Dermis blood vessel endothelial cell (primary cell): ENCODE measurements around the gene PRSS57. TPM values are rescaled to one million over a fixed set of nuclear protein-coding genes. Genes with fewer than 3 reads are reported as not detected.
"Not testable (repeated sequence)": the region's sequence is repeated elsewhere in the genome, so short reads cannot be mapped to it uniquely, and the experiment has no call there.

Experiments used
- DNase-seq: peaks from one replicate; pipeline ENCODE4 v3.0.0; 2010
- total RNA-seq: library from RNA; depleted of rRNA; stranded (reverse); fragments of >200 nt; gene quantifications from 2 replicates; pipeline ENCODE4 v1.2.3, GENCODE V29; 2014

PRSS57 gene
- not detected in 2 replicates for total RNA-seq

DNA sequence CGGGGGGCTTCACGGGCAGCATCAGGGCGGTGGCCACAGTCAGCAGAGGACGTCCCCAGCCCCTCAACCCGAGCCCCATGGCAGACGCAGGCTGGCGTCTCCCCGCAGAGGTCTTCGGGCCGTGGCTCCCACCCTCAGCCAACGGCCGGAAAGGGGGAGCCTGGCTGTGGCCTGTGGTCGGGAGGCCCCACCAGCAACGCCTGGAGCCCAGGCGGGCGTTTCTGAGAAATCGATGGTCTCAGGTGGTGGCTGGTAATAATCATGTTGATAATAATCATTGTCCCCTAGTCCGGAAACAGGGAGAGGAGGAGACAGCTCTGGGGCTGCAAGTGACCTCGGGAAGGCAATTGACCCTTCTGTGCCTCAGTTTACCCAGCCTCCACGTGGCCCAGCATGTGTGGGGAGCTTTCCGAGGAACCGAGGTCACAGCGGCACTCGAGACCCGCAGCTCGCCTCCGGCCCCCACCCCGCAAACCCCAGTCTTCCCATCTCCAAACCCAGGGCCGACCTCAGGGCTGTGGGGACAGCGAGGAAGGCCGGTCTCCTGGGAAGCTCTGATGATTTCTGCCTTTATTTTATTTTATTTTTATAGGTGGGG lies at the start of gene PRSS57:
TSS of gene PRSS57 (minus strand) at position 101 of the 598 bp plus-strand sequence. CDS start at position 79, 22 bp downstream.
- no peak for DNase-seq

DNA sequence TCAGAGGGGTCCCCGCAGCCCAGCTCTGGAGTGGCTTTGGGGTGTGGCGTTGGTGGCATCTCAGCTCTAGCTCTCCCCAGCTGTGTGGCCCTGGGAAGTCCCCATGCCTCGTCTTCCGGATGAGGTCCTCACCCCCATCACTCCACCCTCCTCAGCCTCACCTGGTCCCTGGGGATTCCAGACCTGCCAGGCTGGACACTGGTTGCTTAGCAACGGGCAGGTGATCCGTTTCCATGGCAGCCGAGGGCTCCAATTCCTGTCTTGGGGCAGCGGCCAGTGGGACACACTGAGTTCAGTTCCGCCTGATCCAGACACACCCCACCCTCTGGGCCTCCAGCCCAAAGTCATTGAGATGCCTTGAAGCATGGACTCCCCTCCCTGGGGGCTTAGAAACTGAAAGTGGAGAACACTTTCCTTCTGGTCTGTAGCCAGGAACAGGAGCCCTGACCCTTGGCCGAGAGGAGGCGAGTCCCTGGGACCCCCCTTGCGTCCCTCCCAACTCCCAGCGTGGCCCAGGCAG lies 48.0 kb upstream of the PRSS57 start:
- no peak for DNase-seq

DNA sequence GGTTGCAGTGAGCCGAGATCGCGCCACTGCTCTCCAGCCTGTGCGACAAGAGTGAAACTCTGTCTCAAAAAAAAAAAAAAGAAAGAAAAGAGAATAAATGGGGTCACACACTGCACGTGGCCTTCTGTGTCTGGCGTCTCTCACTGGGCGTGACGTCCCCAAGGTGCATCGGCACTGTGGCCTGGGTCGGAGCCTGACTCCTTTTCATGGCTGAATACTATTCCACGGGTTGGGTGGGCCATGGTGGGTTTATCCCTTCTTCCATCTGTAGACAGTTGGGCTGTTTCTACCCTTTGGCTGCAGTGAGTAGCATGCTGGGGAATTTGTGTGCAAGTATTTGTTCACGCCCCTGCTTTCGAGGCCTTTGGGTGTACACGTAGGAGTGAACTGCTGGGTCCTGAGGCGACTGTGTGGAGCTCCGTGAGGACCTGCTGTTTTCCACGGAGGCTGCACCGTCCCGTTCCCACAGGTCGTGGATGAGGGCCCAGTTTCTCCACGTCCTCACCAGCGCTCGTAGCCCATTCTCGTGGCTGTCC lies 47.4 kb upstream of the PRSS57 start:
- no peak for DNase-seq

DNA sequence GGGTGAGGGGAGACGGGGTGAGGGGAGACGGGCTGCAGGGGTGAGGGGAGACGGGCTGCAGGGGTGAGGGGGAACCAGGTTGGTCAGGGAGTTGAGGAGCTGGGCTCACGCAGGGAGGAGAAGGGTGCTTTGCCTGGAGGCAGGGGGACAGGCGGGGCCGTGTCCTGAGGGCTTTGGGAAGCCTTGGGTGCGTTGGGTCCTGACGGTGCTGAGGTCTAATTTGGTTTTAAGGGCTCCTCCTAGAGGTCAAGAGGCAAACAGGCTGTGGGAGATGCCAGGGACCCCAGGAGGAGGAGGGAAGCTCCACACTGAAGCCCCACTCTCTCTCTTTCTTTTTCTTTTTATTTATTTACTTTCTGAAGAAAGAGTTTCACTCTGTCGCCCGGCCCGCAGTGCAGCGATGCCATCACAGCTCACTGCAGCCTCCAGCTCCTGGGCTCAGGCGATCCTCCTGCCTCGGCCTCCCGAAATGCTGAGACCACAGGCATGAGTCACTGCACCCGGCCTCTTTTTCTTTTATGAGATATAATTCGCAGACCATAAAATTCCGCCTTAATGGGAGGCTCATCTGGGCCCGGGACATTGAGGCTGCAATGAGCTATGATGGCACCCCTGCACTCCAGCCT lies 46.4 kb upstream of the PRSS57 start:
- DNase-seq = peak; percentile 14

DNA sequence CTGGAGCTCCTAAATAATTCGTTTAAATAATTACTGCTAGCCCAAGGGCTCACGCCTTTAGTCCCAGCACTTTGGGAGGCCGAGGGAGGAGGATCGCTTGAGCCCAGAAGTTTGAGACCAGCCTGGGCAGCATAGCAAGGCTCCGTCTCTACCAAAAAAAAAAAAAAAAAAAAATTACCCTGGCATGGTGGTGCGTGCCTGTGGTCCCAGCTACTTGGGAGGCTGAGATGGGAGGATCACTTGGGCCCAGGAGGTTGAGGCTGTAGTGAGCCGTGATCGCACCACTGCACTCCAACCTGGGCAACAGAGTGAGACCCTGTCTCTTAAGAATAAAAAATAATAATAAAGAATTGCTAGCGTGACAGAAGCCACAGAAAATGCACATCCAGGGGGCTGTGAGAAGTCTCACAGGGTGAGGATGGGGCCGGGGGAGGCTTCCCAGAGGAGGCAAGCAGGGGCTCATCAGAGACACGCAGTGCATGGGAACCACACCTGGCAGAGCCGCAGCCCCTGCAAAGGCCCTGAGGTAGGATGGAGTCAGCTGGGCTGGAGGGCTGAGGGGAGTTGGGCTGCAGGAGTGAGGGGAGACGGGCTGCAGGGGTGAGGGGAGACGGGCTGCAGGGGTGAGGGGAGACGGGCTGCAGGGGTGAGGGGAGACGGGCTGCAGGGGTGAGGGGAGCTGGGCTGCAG lies 45.7 kb upstream of the PRSS57 start:
- DNase-seq = not testable (repeated sequence)

DNA sequence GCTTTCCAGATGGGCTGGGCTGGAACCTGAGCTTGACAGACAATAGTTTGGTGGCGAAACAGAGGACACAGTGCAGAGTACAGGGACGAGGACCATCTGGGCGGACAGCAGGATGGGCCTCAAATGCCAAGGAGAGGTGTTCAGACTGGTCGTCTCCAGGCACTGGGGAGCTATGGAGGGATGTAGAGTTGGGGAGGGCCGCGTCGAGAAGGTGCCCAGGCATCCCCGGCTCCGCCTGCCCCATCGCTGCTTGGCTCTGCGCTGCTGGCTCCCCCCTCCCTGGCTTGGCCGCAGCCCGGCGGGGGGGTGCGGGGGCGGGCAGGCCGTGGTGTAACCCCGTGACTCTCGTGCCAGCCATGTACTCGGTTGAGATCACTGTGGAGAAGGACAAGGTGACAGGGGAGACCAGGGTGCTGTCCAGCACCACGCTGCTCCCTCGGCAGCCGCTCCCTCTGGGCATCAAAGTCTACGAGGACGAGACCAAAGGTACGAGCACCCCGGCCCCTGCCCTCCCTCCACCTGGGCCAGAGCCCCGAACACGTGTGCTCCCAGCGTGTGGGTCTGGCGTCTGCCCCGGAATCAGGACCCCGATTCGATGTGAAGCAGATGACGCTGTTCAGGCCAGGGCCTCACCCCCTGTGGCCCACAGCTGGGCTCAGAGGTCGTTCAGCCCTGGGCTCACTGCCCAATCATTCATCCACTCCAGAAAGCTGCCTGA lies 44.9 kb upstream of the PRSS57 start:
- no peak for DNase-seq

DNA sequence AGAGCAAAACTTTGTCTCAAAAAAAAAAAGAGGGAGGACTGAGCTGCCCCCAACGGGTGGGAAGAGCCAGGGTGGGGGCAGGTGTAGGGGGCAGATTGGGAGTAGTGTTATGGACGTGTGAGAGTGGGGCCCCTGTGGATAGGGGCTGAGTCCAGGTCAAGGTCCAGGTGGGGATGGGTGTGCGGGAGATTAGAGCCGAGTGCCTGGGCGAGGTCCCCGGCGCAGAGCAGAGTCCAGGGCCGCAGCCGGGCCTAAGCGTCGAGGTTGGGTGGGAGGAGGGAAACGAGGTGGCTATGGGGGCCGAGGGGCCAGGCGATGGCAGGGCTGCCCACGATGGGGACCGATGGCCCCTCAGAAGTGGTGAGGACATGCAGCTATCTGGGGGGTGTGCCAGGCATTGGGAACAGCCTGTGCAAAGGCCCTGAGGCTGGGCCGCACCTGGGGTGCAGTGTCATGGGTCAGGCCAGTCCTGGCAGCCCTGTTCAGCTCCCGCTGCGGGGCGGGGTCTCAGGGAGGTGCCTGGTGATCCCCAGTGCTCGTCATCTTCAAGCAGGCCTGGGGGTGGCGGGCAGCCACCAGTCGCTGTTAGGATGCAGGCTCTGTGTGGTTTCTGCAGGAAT lies 43.4 kb upstream of the PRSS57 start:
- DNase-seq = no peak

DNA sequence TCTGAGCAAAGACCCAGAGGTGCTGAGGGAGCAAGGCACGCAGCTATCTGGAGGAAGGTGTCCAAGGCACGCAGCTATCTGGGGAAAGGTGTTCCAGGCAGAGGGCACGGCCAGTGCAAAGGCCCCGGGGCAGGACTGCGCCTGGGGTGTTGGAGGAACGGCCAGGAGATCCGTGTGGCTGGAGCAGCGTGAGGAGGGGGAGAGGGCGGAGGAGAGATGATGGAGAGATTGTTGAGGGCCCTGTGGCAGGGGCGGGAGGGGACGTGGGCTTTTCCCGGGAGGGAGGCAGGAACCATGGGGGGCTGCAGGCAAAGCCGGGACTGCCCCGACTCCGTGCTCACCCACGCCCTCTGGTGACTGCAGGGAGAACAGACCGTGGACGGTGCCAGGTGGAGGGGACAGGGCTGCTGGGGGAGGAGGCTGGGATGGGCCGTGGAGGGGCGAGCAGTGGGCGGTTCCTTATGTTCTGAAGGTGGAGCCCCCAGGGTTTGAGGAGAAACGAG lies 42.4 kb upstream of the PRSS57 start:
- peak; percentile 70 for DNase-seq

DNA sequence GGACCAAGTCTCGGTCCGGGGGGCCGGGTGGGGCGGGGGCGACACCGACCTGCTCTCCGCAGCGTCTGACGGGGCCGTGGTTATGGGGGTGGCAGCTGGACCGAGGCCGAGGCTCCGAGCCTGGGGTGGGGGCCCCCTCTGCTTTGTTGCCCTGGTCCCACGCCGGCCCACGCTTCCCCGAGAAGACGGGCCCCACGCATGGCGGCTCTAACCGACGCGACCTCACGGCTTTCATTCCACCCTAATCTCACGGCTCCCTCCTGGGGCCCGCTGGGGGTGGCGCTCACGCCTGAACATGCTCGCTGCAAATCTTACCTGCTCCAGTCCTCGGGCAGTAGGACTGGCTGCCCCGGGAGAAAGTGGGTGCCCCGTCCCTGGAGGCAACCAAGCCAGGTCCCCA lies 40.9 kb upstream of the PRSS57 start:
- DNase-seq = no peak

DNA sequence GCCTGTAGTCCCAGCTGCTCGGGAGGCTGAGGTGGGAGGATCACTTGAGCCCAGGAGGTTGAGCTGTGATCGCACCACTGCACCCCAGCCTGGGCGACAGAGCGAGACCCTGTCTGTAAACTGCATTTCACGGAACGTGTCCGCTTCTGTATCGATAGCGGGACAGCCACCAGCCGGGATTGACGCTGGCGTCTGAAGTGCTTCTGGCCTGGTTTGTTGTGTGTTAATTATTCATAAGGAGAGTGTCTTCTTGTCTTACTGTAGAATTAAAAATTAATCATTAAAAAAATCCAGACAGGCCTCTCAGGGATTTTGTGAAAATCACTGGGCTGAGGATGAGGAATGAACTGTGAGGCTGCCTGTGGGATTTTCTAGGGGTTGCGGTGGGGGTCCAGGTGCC lies 39.5 kb upstream of the PRSS57 start:
- no peak for DNase-seq

DNA sequence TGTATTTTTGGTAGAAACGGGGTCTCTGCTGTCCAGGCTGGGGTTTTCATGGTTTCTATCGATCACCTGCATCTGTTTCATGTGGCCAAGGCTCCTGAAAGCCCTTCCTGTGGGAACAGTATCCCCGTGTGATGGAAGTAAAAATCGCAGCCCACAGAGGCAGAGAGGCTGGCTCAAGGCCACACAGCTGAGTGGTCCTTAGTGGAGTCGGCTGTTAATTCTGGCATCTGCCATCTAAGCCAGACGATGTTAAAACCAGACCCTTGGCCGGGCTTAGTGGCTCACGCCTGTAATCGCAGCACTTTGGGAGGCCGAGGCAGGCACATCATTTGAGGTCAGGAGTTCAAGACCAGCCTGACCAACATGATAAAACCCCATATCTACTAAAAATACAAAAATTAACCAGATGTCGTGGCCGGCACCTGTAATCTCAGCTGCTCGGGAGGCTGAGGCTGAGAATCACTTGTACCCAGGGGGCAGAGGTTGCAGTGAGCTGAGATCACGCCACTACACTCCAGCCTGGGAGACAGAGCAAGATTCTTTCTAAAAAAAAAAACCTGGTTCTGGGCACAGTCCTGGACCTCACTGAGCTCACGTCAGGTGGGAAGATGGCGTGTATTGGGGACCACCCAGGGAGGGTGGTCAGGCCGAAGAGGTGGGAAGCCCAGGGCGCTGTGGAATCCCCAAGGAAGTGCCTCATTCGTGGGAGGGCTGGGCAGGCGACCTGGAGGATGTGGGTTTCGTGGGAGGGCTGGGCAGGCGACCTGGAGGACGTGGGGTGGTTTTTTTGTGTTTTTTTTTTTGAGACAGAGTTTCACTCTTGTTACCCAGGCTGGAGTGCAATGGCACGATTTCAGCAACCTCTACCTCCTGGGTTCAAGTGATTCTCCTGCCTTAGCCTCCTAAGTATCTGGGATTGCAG lies 37.2 kb upstream of the PRSS57 start:
- DNase-seq = no peak

DNA sequence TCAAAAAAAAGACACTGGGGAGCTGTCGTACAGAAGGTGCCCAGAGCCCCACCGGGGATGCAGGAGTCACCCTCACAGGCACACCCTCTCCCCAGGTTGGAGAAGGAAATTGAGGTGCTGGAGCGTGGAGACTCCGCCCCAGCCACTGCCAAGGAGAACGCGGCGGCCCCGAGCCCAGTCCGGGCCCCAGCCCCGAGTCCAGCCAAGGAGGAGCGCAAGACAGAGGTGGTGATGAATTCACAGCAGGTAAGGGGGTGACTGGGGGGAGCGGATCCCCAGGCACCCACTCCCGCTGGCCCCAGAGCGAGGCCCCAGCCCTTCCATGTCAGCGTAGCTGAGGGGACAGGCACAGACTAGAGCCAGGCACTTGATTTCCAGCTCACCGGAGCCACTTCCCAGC lies 35.7 kb upstream of the PRSS57 start:
- DNase-seq = no peak

DNA sequence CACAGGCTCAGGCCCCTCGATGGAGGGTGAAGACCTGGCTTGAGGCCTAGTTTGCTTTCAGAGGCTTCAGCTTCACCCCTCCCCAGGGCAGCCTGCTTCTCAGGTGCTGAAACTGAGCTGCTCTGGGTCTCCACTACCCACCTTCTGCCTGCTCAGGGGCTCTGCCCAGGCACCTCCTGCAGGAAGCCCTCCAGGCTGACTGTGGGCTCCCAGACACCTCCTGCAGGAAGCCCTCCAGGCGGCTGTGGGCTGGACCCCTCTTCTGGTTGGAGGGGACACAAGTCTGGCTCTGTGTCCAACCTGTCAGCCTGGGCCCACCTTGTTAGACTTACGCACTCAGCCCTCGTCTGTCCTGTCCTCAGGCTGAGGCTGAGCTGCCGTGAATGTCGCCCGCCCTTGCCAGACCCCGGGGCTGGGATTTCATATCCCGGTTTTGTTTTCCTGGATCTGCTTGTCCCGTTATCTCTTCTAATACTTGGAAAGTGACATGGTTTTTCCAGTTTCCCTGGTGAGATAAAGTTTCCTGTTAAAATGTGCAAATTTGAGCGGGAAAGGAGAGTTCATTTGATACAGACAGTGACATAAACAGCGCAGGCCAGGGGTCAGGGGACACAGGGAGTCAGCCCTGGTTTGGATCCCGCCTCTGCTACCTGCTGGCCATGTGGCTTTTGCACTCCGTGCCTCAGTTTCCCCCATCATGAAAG lies 34.9 kb upstream of the PRSS57 start:
- no peak for DNase-seq

DNA sequence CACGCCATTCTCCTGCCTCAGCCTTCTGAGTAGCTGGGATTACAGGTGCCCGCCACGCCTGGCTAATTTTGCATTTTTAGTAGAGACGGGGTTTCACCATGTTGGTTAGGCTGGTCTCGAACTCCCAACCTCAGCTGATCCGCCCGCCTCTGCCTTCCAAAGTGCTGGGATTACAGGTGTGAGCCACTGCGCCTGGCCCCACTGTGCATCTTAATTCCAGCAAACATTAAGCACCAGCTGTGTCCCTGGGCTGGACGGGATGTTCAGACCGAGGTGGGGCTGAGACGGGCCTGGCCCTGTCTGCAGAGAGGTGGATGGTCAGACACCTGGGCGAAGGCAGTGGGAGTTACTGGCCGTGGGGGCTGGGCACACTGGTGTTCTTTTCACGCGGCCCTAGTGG lies 34.3 kb upstream of the PRSS57 start:
- DNase-seq = not testable (repeated sequence)

DNA sequence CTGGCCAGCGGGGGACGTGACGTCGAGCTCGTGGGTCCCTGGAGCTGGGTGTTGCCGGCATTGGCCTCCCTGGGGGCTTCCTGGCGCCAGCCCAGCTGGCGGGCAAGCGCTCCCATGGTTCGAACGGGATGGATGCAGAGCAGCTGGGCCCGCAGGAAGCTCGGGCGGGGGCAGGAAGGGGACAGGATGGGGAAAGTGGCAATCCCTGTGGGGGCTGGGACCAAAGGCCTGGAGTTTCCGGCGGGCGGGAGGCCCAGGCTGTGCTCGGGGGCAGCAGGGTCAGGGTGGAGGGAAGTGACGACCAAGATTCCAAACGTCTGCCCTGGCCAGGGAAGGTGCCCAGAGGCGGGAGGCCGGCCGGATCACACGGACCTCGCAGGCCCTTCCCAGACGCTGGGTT lies 32.8 kb upstream of the PRSS57 start:
- peak; percentile 86 for DNase-seq

DNA sequence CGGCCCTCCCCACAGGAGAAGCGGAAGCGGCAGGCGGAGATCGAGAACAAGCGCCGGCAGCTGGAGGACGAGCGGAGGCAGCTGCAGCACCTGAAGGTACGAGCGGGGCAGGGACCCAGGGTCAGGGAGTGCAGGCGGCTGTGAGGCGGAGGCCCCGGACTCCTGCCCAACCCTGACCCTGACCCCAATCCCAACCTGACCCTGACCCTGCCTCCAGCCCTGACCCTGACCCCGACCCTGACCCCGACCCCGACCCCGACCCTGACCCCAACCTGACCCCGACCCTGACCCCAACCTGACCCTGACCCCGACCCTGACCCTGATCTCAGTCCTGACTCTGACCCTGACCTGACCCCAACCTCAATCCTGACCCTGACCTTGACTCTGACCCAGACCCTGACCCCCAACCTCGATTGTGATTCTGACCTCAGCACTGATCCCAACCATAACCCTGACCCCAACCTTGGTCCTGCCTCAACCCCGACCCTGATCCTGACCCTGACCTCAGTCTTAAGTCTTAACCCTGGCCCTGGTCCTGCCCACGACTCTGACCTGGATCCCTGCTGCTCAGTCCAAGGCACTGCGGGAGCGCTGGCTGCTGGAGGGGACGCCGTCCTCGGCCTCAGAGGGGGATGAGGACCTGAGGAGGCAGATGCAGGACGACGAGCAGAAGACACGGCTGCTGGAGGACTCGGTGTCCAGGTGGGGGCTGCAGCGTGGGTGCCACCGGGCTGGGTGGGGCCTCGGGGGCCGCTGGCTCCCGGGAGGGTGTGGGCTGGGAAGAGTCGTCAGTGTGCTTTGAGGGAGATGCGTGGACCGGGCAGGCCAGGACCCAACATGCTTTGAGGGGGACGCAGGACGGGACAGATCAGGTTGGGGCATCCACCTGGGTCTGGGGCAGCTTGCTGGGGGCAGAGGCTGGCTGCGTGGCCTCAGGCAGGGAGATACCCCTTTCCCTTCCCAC lies 32.0 kb upstream of the PRSS57 start:
- peak; percentile 37 for DNase-seq

DNA sequence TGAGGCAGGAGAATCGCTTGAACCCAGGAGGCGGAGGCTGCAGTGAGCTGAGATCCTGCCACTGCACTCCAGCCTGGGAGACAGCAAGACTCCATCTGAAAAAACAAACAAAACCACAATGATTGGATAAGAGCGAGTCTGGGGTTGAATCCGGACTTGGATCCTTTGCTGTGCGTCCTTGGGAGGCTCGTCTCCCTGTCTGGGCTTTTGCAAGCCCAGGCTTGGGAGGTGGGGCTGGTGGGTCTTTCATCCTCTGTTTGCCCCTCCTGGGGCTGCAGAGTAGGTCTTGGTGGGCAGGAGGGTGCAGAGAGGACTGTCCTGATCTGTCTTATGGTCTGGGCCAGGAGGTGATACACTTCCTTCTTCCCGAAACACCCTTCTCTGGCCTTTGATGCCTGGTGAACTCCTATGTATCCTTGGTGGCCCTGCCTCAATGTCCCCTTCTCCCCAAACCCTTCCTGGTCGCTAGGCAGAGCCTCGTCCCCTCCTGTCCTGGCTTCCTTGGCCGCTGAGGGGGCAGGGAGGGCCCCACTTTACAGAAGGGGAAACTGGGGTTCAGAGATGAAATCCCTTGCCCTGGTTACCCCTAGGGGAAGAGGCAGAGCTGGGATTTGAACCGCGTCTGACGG lies 30.3 kb upstream of the PRSS57 start:
- no peak for DNase-seq

DNA sequence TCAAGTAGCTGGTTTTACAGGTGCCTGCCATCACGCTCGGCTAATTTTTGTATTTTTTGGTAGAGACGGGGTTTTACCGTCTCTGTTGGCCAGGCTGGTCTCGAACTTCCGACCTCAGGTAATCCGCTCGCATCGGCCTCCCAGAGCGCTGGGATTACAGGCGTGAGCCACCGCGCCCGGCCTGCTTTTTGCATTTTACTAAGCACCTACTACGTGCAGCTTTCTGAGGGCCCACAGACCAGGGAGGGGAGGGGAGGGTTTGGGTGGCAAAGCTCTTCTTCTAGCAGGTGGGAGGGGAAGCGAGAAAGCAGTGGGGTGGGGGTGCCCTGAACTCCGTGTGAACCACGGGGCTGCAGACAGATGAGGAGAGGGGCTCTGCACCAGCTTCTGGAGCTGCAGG lies 28.5 kb upstream of the PRSS57 start:
- no peak for DNase-seq

DNA sequence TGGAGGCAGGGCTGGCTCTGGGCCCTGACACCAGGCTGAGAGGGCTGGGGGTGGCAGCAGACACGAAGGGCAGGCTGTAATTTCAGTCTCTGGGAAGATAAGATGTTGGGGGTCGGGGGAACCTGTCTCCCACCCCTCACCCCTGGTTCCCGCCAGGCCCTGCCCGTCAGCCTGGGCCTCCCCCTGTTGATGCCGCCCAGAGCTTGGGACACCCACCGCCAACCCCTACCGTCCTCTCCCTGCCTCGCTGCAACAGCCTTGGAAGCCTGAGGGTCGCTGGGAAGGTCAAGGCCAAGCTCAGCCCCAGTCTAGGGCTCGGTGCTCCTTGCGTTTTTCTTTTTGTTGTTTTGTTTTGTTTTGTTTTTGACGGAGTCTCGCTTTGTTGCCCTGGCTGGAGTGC lies 28.0 kb upstream of the PRSS57 start:
- no peak for DNase-seq
